Neural cell (in vitro differentiated cells): ENCODE data around the gene FNDC3B.

Source experiments
- CTCF ChIP-seq: fragments of 450-650 bp; IDR thresholded peaks from 2 replicates; pipeline ENCODE4 v1.5.1; 2014; ENCODE audit warnings: antibody characterized with exemption, mild to moderate bottlenecking, moderate library complexity; ENCODE audit not compliant: poor library complexity, severe bottlenecking
- EP300 ChIP-seq: fragments of 450-650 bp; conservative IDR thresholded peaks from 2 replicates; pipeline ENCODE4 v1.6.1; 2014; ENCODE audit warnings: antibody characterized with exemption, mild to moderate bottlenecking, moderate library complexity; ENCODE audit not compliant: poor library complexity, severe bottlenecking
- EZH2 ChIP-seq: fragments of 200-600, 300-800 bp; shearing (Covaris generic), sonication (generic); IDR thresholded peaks from 2 replicates; pipeline ENCODE4 v1.6.1; 2014; ENCODE audit warnings: antibody characterized with exemption, low read length, borderline replicate concordance, mild to moderate bottlenecking; ENCODE audit not compliant: insufficient read depth, poor library complexity, severe bottlenecking
- POLR2AphosphoS5 ChIP-seq: IDR thresholded peaks from 2 replicates; pipeline ENCODE4 v1.6.1; 2012
- RAD21 ChIP-seq: fragments of 450-650 bp; conservative IDR thresholded peaks from 2 replicates; pipeline ENCODE4 v1.6.1; 2014; ENCODE audit warnings: antibody characterized with exemption, mild to moderate bottlenecking, moderate library complexity
- SMC3 ChIP-seq: fragments of 450-650 bp; conservative IDR thresholded peaks from 2 replicates; pipeline ENCODE4 v1.6.1; 2014; ENCODE audit warnings: antibody characterized with exemption, mild to moderate bottlenecking, moderate library complexity; ENCODE audit not compliant: poor library complexity

DNA sequence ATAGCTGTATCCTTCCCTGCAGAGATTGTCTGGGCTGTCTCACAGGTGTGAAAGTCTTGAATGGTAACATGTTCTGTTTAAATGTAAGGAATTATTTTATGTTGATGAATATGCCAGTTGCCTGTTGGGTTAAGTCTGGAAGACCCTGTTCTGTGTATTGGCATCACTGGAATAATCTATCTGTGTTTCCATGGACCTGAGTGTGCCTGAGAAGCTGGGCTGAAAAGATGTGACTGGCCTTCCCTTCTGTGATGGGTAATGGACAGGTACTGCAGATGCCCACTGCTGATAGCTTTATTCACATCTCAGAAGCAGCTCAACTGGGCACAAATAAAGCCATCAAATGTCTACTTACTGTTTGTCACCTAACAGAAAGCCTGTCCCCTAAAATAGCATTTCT is 196.3 kb downstream of the FNDC3B start:
- TF ChIP-seq CTCF (no peak), POLR2AphosphoS5 (no peak), RAD21 (no peak), EZH2 (no peak), SMC3 (no peak), EP300 (no peak)
